ENCODE results near the gene ATP8A2. TPM values are rescaled to one million over a fixed set of nuclear protein-coding genes. Genes with fewer than 3 reads are reported as not detected.

ATP8A2 gene
- total RNA-seq, 1 experiment from 2014 or later: 1.3 TPM

DNA sequence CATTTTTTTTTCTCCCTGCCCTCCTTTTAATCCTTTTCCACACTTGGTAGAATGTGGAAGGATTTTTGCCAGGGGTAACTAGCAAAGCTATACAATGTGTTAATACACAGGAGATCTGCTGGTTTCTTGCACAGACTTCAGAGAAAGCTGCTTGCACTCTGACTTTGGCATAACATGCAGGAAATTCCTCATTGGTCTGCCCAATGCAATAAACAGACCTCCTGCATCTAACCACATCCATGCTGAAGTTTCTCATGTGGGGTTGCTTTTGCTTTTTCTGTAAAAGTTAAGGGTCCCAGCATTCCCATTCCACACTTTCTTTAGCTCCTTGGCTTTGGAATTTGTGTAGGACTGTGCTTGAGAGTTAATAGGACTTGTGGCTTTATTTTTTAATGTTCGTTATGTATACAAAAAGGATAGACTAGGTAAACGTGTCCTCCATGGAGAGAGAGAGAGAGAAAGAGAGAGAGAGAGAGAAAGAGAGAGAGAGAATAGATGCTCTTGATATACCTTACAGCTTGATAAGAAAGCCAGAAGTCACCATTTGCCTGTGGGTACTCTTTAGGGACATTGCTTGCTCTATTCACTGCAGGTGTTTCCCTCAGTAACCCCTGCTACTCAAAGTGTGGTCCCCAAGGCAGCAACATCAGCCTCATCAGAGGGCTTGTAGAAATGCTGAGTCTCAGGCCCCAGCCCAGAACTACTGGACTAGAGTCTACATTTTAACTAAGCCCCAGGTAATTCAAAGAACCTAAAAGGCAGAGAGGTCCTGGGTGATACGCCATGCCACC, 509.6 kb downstream of the ATP8A2 start:
- no peak for DNase-seq (ENCODE audit: low read depth)

- DNase-seq (ENCODE audit: low read depth): peak; percentile 54
These were observed 510.2 kb downstream of the ATP8A2 start for GRCh38 chr13:25881971-25882451.

DNA sequence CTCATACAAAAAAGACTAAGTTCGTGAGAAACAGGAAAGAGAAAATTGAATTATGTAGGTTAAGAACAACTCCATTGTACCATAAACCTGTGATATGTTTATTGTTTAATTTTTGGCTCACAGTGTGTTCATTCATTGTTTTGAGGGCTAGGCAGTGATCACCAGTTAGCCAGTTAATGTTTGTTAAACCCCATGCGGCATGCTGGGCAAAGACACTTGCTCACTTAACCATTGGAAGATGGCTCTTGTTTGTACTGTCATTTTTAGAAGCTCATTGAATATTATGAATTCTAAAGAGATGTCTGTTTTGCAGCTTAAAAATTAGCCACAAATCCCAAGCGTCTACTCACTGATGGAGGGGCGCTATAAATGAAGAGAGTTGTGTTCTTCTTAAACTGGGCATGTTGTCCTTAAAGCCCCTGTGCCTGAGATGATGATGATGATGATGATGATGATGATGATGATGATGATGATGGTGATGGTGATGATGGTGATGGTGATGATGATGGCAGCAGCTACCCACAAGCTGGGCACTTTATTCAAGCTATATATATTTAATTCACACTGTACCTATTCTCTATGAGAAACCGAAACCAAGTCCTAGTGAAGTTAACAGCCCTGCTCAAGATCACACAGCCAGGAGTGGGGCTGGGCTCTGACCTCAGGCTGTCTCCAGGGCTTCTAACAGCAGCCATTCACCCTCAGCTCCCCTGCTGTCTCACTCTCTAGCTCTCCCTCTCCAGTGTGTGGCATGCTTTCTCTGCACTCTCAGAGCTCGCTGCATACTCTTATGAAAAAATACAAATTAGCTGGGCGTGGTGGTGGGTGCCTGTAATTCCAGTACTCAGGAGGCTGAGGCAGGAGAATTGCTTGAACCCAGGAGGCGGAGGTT, 510.9 kb downstream of the ATP8A2 start:
- peak; percentile 30 for DNase-seq (ENCODE audit: low read depth)

- DNase-seq (ENCODE audit: low read depth): no peak
These were observed 513.6 kb downstream of the ATP8A2 start for GRCh38 chr13:25885418-25885817.

- DNase-seq (ENCODE audit: low read depth): peak; percentile 81
These were observed 514.9 kb downstream of the ATP8A2 start for GRCh38 chr13:25886438-25887214.

- DNase-seq (ENCODE audit: low read depth): no peak
These were observed 516.3 kb downstream of the ATP8A2 start for GRCh38 chr13:25887962-25888655.

GRCh38 chr13:25890671-25891212, 519.0 kb downstream of the ATP8A2 start:
- no peak for DNase-seq (ENCODE audit: low read depth)

- no peak for DNase-seq (ENCODE audit: low read depth)
These were observed 527.2 kb downstream of the ATP8A2 start for GRCh38 chr13:25898991-25899390.

GRCh38 chr13:25899464-25899863, 527.7 kb downstream of the ATP8A2 start:
- DNase-seq (ENCODE audit: low read depth): no peak

- DNase-seq (ENCODE audit: low read depth): no peak
These were observed 528.2 kb downstream of the ATP8A2 start for GRCh38 chr13:25899952-25900351.

DNA sequence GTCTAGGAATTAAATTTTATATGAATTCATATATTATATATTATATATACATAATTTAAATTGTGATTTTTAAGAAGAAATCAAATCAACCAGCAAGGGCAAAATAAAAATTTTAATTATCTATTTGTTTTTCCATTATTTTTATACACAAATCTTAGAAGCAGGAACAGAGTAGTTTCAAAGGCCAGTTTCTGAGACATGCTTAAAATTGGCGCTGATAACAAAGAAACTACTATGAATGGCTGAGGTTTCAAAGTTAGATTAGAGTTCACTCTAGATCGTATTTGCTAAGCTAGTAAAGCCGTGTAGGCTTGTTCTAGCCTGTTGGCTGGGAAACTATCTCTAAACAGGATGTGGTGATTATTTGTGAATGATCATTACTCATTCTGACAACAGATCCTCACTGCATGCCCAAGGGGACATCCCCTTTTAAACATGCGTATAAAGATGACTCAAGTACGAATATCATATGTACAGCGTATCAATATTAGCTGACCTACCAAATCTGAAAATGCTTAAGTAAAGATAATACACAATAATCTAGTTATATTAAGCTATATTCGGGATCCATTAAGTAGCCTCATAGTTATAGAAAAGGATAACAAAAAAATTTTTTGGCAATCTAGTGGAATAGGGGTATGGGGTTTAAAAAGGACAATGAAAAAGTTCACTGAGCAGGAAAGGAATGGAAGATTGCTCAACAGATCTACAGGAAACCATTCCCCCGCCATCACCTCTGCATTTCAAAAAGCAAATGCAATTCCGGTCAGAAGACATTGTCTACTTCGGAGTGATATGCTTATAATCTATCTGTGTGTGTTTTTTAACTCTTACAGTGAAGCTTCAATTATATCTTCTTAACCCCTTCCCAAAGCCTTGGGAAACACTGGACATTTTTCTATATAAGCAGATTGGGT, 529.9 kb downstream of the ATP8A2 start:
- DNase-seq (ENCODE audit: low read depth): peak; percentile 88

- DNase-seq (ENCODE audit: low read depth): no peak
These were observed 530.7 kb downstream of the ATP8A2 start for GRCh38 chr13:25902455-25902854.

GRCh38 chr13:25902891-25903341, 531.1 kb downstream of the ATP8A2 start:
- no peak for DNase-seq (ENCODE audit: low read depth)

GRCh38 chr13:25904830-25905229, 533.1 kb downstream of the ATP8A2 start:
- no peak for DNase-seq (ENCODE audit: low read depth)

DNA sequence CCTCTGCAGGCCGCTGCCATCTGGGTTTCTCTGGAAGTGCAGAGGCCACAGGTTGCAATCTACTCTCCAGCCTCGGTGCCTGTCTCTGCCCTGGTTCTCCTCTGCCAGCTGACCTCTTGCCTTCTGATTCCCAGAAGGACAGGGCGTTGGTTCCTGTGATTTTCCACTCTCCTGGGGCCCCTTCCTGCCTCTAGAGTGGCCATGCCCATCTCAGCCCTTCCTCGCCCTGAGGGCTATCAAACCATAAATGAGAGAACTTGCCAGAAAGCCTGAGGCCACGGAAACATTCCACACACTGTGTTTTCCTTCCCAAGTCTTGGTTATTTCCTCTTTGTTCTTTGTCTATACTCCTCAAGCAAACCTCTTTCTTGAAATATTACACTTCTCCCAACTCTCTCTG, 533.8 kb downstream of the ATP8A2 start:
- peak; percentile 75 for DNase-seq (ENCODE audit: low read depth)

DNA sequence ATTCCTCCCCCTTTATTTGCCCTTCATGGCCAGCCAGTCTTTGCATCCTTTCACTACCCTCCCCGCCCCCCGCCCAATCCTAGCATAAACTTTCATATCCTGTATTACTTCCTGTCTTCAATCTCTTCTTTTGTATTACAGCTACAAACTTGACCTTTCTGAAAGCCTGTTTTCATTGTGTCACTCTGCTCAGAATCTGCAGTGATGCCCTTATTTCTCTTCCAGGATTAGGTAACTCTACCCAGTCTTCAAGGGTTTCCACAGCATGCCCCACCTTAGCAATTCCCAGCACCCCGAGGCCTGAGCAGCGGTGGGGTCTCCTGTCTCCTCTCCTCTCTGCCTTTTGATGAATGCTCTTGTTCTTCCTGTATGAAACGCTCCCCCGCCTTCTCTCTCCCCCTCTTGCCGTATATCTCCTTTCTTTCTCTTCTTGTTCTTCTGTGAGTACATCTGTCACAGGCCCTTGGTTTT, 534.5 kb downstream of the ATP8A2 start:
- DNase-seq (ENCODE audit: low read depth): no peak

DNA sequence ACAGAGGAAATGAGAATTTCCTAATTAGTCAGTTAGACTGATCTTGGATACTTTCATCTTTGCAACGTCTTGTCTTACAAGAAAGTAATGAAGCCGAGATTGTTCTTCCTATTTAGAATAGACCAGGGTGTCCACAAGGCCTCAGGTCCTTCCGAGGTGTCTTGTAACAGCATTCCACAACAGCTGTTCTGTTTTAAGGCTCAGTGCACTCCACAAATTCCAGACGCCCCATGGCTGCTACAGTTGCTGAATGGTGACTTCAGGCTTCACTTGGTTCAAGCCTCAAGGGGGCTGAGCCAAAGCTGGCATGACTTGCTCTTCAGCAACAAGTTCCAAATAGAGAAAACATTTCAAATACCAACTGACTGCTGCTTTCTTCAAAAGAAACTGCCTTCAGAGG, 536.6 kb downstream of the ATP8A2 start:
- no peak for DNase-seq (ENCODE audit: low read depth)

GRCh38 chr13:25910243-25910642, 538.5 kb downstream of the ATP8A2 start:
- no peak for DNase-seq (ENCODE audit: low read depth)

DNA sequence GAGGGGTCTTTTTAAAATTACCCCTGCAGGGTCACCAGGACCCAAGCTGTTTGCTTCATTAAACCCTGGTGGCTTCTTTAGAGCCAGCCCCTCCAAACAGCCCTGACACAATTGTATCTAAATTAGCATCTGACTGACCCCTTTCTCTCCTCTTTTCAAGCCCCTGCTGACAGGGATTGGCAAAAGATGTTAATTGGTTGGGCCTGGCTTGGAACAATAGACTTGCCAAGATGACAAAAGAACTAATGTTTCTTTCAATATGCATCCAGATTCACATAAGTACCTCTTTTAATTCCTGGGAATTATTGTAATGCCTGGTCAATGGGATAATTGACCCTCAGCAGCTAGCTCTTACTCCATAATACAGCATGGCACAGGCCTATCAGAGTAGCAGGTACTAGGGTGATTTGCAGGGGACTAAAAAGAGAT, 539.2 kb downstream of the ATP8A2 start:
- DNase-seq (ENCODE audit: low read depth): no peak

GRCh38 chr13:25912961-25913360, 541.2 kb downstream of the ATP8A2 start:
- no peak for DNase-seq (ENCODE audit: low read depth)
